HG03469 (cell line): ENCODE measurements around the gene CANX.

ENCODE experiments used
- ATAC-seq: cut with Tn5 transposase; IDR thresholded peaks from one replicate; pipeline ENCODE4 v1.9.1; 2021; ENCODE audit warnings: mild to moderate bottlenecking, moderate library complexity, moderate number of reproducible peaks; ENCODE audit not compliant: unreplicated experiment

CANX gene

DNA sequence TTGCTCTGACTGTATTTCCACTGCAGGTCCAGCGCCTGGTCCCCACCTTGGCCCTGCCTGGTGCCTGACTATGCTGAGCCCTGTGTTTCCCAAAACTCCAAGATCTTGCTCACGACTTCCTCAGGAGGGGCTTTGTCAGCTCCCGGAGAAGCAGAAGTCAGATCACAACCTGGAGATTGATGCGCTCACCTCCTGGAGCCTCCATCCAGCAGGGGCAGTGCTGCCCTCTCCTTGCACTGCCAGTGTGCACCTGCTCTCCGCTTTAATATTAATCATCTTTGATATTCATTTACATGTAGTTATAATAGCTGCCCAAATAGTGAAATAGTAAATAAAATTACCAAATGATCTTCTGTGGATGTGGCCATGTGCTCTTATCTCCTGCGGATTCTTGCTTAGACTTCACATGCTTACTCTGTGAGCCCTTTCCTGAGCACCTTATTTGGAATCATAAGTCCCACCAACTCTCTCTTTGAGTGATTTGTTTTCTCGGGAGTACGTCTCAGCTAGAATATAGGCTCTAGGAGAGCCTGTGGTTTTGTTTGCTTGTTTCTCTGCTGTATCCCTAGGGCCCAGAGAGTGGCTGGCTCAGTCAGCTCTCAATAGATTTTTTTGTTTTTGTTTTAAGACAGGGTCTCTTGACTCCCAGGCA lies 51.2 kb downstream of the CANX start:
- no peak for ATAC-seq

GRCh38 chr5:179753971-179754370 lies 55.2 kb downstream of the CANX start:
- ATAC-seq: no peak

GRCh38 chr5:179755022-179755421 lies 56.3 kb downstream of the CANX start:
- ATAC-seq: no peak

DNA sequence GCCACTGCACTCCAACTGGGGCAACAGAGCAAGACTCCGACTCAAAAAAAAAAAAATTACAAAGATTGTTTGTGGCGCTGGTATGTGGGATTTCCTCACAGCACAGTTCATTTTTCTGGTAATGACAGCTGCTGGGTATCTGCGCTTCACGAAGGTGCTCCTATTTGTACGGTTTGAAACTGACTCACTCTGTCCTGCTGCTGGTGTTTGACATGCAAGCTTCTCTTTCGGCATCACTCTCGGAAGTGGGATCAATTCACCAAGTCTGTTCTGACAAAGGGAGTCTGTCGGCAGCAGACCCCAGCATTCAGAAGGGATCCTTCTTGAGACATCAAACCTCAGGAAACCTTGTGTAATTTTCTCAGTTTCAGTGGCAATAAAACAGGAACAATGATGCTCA lies 60.2 kb downstream of the CANX start:
- ATAC-seq: no peak

- ATAC-seq: peak; percentile 45
Observed at GRCh38 chr5:179759581-179760551, 61.1 kb downstream of the CANX start.

DNA sequence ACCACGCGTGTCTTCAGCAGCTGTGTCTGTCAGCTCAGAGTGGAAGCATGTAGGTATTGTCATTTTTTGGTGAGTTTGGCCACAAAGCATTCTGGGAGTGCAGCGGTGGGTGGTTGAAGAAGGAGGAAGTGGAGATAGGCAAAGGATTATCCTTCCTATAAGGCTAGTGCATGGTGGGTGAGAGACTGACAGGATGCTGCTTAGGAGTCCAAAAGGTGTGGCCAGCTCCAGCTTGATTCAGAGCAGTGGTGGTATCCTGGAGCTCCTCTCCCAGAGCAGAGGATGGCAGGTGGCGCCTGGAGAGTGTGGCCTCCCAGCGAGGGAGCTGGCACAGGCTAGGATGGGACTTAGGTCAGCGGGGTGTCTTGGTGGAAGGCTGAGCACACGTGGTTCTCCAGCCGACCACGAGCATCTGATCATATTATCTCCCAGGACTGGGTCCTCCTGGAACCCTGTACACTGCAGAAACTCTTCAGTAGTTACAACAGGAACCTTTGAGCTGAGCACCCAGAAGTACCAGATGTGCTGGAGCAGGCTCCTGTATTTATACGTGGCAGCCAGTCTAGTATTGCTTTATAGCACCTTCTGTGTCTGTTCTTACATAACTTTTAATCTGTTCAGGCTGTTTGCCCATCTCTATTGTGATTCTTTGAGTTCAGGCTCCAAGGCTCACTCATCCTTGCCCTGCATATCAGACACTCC lies 63.5 kb downstream of the CANX start:
- ATAC-seq: no peak

DNA sequence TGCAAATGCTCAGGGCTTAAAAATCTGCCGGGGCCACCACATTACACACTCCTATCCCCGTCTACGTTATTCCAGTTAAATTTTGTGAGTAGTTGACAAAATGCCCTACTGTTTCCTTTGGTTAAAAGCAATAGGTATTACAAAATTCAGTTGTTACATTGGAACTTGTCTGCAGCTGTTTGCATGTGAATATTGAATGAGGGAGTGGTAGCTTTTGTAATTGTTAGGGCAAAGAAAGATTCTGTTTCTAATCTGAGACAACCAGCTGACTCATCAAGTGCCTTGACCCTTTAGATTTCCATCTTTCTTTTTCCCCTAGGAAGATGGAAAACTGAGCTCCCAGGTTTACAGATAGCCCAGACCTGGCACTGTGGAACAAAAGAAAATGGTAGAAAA lies 64.0 kb downstream of the CANX start:
- no peak for ATAC-seq

DNA sequence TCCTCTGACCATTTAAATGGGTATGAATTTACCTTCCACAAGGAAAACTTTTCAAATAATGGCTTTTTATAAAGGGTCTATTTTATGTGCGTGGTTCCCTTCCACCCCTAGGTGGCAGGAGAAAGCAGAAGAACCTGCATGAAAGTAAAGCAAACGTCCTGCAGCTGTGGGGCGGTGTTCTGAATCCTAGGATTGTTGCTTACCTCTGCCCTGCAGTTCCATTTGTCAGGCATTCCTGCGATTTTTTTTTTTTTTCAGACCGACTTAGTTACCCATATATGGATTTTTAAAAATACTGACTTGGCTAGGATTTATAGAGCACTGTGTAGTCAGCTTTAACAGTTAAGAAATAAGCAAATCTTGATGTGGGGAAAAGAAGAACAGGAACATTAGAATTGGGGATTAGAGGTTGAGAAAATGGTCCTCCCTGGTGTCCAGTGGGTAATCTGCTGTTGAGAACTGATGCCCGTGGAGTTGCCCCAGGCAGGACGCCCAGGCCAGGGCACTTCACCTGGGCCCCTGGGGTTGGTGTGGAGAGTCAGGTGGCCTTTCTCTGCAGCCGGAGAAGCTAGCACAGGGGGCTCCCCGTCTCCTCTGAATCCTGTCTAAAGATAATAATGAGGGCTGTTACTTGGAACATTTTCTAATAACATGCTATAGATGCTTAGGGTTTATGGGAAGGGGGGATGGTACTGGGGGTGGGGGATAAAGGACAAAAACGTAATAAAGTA lies 64.6 kb downstream of the CANX start:
- no peak for ATAC-seq

DNA sequence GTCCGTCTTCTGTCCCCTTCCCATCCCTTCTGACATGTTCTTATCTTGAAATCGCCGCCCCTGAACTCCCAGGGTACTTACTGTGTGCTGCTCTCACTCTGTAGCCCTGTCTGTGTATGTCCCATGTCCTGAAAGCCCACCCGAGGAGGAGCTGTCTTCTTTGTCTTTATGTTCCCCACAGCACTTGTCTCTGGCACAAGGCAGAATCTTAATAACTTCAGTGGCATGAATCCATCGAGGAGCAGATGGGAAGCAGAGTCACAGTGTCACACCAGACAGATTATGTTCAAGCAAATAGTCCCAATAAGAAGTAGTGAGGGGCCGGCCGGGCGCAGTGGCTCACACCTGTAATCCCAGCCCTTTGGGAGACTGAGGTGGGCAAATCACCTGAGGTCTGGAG lies 65.3 kb downstream of the CANX start:
- ATAC-seq: no peak

GRCh38 chr5:179765400-179765799 lies 66.6 kb downstream of the CANX start:
- no peak for ATAC-seq

DNA sequence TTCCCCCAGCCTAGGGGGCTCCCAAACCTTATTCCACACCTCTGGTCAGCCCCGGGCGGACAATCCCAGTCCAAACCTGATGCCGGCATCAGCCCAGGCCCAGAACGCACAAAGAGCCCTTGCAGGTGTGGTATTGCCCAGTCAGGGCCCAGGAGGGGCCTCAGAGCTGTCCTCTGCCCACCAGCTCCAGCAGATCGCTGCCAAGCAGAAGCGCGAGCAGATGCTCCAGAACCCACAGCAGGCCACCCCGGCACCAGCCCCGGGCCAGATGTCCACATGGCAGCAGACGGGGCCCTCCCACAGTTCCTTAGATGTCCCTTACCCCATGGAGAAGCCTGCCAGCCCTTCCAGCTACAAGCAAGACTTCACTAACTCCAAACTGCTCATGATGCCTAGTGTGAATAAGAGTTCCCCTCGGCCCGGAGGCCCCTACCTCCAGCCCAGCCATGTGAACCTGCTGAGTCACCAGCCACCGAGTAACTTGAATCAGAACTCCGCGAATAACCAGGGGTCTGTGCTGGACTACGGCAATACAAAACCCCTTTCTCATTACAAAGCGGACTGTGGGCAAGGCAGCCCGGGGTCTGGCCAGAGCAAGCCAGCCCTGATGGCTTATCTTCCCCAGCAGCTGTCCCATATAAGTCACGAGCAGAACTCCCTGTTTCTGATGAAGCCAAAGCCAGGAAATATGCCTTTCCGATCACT lies 67.4 kb downstream of the CANX start:
- no peak for ATAC-seq

DNA sequence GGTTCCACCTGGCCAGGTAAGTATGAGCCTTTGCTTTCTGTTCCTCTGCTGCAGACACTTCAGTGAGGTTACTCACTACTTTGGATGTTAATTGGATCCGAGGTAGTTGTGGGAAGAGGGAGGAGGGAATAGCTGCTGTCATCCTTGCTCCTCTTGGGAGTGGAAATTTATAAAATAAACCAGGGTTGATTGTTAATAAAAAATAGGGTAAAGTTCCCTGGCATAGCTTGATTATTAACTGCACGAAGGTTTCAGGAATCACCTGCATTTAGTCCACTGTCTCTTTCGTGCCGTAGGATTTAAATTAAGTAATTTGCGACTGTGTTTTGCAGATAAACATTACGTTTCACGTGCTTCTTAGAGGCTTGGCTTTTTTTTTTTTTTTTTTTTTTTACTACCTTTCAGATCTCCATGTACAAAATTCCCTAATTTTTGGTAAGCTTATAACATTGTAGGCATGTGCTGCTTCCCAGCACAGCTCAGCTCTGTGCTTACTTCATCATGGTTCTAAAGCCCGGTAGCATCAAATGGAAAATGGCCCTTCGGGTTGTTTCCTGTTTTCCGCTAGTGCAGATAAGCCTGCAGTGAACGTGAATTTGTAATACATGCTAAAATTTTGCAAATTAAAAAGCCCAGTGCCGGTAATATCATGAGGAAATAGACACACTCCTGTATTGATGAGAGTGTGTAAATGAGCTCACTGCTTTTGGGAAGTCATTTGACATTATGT lies 68.1 kb downstream of the CANX start:
- ATAC-seq: no peak

GRCh38 chr5:179767496-179768100 lies 68.8 kb downstream of the CANX start:
- ATAC-seq: no peak

GRCh38 chr5:179768326-179769085 lies 69.7 kb downstream of the CANX start:
- no peak for ATAC-seq

- no peak for ATAC-seq
Observed at GRCh38 chr5:179769271-179769670, 70.5 kb downstream of the CANX start.

GRCh38 chr5:179769796-179770195 lies 71.0 kb downstream of the CANX start:
- no peak for ATAC-seq

GRCh38 chr5:179771311-179771895 lies 72.6 kb downstream of the CANX start:
- ATAC-seq: no peak

DNA sequence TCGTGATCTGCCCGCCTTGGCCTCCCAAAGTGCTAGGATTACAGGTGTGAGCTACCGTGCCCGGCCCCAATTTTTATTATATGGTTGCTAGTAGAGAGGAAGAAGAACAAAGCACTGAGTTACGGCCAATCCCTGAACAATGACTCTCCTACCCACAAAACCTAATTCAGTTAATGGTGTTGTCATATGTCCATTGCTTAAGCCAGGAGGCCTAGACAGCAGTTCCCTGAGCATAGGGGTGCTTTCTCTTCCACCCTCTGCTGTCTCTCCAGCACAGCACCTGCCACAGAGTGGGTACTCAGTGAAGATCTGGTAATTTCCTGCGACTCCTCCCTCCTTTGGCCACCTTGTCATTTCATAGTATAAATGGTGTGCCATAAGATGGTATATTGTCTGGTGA lies 73.6 kb downstream of the CANX start:
- no peak for ATAC-seq
